ENCODE measurements around the gene TCF7L2.

The TCF7L2 gene

GRCh38 chr10:113157441-113157840, 207.4 kb downstream of the TCF7L2 start:
- no peak for DNase-seq

DNA sequence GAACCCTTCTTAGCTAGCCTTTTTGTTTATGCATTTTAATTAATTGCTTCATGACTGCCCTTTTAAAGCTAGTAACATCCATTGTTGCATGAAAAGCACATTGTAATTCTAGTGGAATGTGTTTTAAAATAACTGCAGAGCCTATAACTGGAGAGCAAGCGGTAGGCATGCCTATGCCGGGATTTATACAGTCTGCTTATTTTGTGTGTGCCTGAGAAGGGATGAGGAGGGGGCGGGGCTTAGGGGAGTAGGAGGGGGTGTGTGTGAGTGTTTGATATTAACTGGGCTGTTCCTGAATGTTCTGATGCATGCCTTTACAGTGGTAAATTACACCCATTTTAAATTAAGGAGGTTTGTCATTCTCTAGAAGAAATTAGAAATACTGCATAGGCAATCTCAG, 208.1 kb downstream of the TCF7L2 start:
- DNase-seq = no peak

DNA sequence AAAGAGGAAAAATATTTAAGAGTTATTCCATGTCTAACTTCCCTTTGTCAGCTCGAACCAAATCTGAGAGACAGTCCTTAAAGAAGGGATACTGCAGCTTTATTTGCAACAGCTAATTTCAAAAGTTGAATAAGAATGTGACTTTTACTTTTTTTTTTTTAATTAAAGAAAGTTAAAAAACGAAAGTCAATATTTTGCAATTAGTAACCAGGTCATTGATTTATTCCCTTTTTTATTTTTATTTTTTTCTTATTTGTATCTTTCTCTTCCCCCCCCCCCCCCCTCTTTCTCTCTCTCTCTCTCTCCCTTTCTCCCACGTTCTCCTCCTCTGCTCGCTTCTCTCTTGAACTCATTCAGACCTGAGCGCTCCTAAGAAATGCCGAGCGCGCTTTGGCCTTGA, 209.5 kb downstream of the TCF7L2 start:
- DNase-seq = no peak

DNA sequence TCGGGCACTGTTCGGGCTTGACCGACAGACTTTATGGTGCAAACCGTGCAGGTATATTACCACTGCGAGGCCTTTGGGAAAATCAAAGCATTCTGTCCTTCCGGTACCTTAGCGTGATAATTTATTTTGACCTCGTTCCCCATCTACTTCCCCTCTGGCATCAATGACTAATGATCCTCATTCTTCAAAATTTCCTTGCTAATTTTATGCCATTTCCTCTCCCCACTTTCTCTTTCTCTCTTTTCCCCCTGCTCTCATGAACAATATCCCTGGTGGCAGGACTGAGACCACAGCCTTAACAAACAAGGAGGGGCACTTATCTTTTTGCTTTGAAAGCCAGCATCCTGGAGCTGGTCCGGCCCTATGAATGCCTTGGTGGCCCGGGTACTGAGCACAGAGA, 210.6 kb downstream of the TCF7L2 start:
- no peak for DNase-seq

- no peak for DNase-seq
These were observed 211.0 kb downstream of the TCF7L2 start for GRCh38 chr10:113161066-113161465.

DNA sequence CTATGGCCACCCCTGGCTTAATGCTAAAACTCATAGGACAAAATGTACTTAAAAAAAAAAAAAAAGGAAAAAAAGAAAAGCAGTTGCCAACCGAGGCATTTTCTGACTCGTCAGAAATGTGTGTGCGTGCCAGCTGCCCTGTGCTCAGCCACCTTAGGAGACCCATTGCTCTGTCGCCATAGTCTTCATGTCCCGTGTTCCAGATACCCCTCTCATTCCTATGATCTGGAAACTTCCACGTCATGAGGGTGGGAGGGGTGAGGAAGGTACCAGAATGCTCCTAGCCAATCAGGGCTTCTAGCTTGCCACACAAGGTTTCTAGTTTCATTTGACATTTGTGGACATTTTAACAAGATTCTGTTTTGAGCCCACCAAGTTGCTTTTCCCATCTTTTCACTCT, 212.9 kb downstream of the TCF7L2 start:
- DNase-seq = no peak

GRCh38 chr10:113165673-113166072, 215.6 kb downstream of the TCF7L2 start:
- DNase-seq = no peak

GRCh38 chr10:113167702-113168101, 217.7 kb downstream of the TCF7L2 start:
- no peak for DNase-seq

DNA sequence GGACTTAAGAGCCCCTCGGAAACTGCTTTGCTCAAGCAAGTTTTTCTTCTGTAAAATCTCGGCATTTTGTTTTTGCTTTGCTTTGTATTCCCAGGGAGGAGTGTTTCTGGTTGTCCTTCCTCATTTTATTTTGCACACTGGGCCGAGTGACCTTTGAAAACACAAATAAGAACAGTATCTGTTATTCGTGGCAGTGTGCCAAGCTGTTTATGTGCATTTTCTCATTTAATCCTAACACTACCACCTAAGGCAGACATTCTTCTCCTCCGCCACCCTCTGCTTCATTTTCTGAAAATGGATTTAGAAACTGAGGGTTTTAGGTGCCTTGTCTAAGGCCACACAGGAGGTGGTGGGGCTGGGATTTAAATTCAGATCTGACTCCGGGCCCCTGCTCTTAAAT, 218.5 kb downstream of the TCF7L2 start:
- DNase-seq = no peak

DNA sequence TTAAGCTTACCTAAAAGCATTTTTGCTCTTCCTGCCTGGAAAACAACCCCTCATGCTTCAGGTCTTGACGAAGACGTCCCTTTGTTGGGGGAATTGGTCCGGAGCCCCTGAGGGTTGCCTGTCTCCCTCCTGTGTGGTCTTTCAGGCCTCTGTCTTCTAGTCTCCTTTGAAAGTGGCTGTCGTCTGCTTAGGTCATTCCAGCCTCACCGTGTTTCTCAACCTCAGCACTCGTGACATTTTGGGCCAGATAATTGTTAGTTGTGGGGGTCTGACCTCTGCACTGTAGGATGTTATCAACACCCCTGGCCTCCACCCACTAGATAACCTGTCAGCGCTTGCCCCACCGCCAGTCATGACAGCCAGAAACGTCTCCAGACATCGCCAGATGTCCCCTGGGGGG, 219.1 kb downstream of the TCF7L2 start:
- DNase-seq = no peak

DNA sequence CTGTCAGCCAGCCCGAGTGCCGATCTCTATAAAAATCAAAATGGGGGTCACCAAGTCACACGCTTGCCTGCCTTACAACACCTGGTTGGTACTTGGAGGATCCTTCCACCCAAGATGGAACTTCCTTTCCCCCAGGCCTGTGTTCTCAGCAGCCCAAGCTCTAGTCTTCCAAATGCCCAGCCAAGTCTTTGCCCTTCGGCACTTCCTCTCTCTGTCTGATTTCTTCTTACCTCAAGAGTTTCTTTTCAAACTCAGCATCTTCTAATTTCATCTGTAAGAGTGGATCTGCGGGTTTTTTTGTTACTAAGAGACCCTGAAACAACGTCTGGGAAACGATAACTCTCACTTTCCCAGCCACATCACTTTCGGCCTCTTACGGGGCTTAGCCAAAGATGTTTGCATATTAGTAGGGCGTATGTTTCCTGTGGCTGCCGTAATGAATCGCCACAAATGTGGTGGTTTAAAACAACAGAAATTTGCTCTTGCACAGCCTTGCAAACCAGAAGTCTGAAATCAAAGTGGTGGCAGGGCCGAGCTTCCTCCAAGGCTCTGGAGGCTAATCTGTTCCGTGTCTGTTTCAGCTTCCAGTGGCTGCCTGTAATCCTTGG, 219.9 kb downstream of the TCF7L2 start:
- no peak for DNase-seq

DNA sequence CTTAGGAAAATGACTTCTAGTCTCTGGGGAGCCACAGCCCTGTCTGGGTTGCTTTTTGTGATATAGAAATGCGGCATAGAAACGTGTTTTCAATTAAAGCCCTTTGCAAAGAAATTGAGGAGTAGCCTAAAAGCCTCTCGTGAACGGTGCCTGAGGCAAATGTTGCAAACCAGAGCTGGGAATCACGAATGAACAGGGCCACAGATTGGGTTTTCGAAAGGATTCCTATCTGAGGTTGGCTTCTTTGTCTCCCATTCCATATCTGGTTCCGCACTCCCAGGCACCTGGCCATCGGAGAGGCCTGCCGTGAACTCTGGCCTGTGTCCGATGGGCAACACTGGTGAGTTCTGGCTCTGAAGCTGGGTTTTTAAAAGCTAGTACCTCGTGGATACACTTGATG, 221.6 kb downstream of the TCF7L2 start:
- DNase-seq = no peak

- no peak for DNase-seq
These were observed 225.1 kb downstream of the TCF7L2 start for GRCh38 chr10:113175176-113175575.

DNA sequence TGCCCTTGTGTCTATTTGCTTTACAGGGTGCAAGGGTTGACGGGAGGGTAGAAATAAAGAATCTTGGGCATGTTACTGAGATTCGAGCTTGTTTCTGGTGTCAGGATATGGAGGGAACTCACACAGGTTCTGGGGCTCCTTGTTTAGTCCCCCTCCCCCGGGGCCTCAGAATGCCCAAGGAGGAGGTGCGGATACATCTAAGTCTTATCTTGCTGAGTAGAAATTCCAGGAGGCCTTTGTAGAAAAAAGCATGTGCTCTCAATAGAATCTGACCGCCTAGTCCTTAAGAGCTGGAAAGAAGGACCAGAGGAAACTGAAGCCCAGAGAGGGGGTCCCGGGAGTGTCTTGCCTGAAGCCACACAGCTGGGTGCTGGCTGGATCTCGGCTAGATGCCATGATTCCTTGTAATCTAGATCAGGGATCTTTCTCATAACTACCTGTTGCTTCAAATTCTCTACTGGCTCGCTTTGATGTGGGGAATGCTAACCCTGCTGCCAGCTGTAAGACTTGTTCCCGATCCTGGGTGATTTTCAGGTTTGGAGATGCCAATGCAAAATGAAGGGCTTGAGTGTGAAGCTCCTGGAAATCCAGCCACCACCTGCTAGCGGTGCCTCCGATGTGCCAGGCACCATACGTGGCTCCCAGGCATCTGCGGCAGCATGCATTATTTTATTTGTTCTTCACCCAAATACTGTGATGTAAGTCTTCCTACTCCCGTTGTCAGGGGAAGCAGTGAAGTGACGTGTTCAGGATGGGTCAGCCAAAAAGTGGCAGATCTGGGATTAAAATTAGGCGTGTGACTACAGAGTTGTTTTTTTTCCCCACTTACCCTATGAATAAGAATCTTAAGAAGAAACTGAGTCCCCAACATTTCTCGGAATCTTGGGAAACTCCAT, 226.0 kb downstream of the TCF7L2 start:
- no peak for DNase-seq

GRCh38 chr10:113176652-113177155, 226.7 kb downstream of the TCF7L2 start:
- DNase-seq = no peak

GRCh38 chr10:113177156-113177935, 227.3 kb downstream of the TCF7L2 start:
- DNase-seq = peak; percentile 45 to 81

- DNase-seq = no peak
These were observed 227.9 kb downstream of the TCF7L2 start for GRCh38 chr10:113177936-113178335.

- DNase-seq = no peak
These were observed 228.7 kb downstream of the TCF7L2 start for GRCh38 chr10:113178771-113179170.

GRCh38 chr10:113179265-113179664, 229.2 kb downstream of the TCF7L2 start:
- no peak for DNase-seq

- no peak for DNase-seq
These were observed 229.9 kb downstream of the TCF7L2 start for GRCh38 chr10:113179966-113180365.

DNA sequence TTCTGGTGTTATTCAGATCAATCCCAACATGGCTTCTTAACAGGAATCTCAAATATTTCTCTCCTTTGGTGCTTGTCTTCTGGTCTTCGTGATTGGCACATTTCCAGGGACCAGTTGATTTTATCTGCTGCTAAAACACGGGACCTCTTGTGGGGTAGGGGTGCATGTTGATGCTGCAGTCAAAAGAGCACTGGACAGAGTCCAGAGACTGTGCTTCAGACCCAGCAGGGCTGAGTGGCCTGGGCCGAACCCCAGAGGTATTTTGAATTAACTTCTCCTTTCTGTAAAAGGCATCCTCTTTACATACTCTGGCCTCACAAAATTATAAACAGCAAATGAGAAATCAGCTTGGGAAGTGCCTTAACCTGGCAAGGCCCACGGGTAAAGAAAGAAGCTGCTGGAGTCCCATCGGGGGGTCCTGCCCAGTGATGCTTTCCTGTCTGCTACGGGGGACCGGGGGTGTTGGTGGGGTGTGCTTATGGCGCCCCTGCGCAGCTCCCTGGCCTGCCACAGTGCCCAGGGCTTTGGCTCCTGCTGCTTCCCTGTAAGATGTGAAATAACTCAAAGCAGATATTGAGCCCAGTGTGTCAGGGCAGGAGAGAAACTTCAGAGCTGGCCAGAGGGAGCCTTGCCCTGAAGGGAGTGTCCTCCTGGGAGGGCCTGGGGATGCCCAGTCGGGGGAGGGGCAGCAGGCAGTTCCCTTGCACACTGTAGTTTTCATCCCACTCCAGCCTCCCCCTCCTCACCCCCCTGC, 230.5 kb downstream of the TCF7L2 start:
- no peak for DNase-seq

DNA sequence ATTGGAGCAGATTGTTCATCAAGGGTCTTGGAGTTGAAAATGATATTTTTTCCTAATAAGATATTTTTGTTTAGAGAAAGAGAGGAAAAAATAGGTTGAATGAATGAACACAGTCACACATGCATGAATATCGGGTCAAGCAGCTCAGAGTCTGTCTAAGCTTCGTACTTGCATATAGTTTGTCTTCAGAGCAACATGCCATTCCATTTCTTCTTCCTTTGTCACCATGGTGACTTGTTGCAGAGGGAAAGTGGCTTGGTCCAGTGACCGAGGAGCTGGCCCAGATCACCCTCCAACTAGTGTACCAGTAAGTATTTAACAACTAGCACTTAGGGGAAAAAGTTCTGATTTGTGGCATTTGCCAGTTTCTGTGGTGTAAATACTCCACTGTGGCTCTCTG, 232.1 kb downstream of the TCF7L2 start:
- no peak for DNase-seq

DNA sequence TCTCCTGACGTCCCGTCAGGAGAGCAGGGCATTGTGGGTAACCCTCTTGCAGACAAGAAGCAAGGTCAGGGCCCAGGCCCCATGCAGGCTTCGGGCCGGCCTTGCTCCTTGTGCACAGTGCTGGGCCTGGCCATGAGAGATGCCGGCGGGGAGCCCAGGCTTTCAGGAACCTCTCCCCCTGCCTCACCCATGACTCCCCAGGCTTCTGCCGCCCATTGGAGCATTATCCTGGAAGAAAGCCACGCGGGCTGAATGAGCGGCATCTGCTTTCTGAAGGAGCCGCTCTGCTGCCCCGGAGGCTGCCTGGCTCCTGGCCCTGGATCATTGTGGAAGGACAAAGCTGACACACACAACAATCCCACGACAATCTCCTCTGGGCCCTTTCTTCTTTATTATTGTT, 233.5 kb downstream of the TCF7L2 start:
- DNase-seq = peak in 1 of 2 donors; percentile 42

Data from hippocampal formation (tissue), 2 donors.